IPS-20b (cell line): Measurements from ENCODE around the gene INSYN2B.

Source experiments
- H3K27ac ChIP-seq: one replicate; pipeline ENCODE4 v1.5.1; 2013; ENCODE audit warnings: low read length
- H3K27me3 ChIP-seq: 2 replicates; pipeline ENCODE4 v1.6.1; 2013; ENCODE audit warnings: mild to moderate bottlenecking, low read length, inconsistent platforms; ENCODE audit not compliant: insufficient read depth
- H3K36me3 ChIP-seq: 2 replicates; pipeline ENCODE4 v1.6.1; 2013; ENCODE audit warnings: low read depth, mild to moderate bottlenecking, inconsistent platforms, low read length, moderate library complexity; ENCODE audit not compliant: insufficient read depth
- H3K4me1 ChIP-seq: 2 replicates; pipeline ENCODE4 v1.6.1; 2013; ENCODE audit warnings: mild to moderate bottlenecking, control low read depth, inconsistent platforms, low read length, moderate library complexity; ENCODE audit not compliant: insufficient read depth
- H3K4me3 ChIP-seq: 2 replicates; pipeline ENCODE4 v1.5.1; 2013; ENCODE audit warnings: mild to moderate bottlenecking, low read length, inconsistent platforms
- H3K9ac ChIP-seq: 2 replicates; pipeline ENCODE4 v1.6.1; 2013; ENCODE audit warnings: low read depth, mild to moderate bottlenecking, inconsistent platforms, low read length, moderate library complexity
- H3K9me3 ChIP-seq: 2 replicates; pipeline ENCODE4 v1.6.1; 2013; ENCODE audit warnings: mild to moderate bottlenecking, low read depth, low read length, inconsistent platforms; ENCODE audit not compliant: insufficient read depth

The INSYN2B gene

GRCh38 chr5:169867347-169867746 lies 112.9 kb downstream of the INSYN2B start:
- H3K4me3 ChIP-seq = no peak overlapping the region
- H3K4me1 ChIP-seq = 0 out of 2 replicates have a peak, but pooled peaks cover 3% of the 10 kb centered on the region
- no peak overlapping the region for H3K9ac ChIP-seq
- H3K9me3 ChIP-seq = no peaks in the 10 kb centered on the region
- H3K27ac ChIP-seq = no peak overlapping the region
- H3K27me3 ChIP-seq = no peaks in the 10 kb centered on the region
- no peaks in the 10 kb centered on the region for H3K36me3 ChIP-seq

DNA sequence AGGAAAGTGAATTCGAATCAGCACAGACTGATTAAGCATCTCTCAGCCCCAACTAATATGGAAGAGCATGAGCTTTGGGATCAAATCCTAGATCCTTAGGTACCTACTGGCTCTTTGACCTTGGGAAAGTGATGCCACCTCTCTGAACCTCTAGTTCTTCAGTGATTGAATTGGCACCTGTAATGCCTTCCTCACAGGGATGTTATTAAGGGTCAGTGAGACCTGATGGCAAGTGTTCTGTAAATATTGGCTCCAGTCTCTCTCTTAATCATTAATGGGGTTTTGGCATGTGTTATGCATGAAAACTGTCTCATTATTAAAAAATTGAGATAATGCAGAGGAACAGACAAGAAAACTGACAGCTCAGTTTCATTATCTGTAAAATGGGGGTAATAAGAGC lies 115.8 kb downstream of the INSYN2B start:
- H3K4me1 ChIP-seq = 0 out of 2 replicates have a peak, but pooled peaks cover 3% of the 10 kb centered on the region
- H3K27ac ChIP-seq = no peak overlapping the region
- no peak overlapping the region for H3K4me3 ChIP-seq
- H3K36me3 ChIP-seq = no peaks in the 10 kb centered on the region
- no peak overlapping the region for H3K9ac ChIP-seq
- no peaks in the 10 kb centered on the region for H3K9me3 ChIP-seq
- no peaks in the 10 kb centered on the region for H3K27me3 ChIP-seq

- no peaks in the 10 kb centered on the region for H3K36me3 ChIP-seq
- no peak overlapping the region for H3K9ac ChIP-seq
- no peaks in the 10 kb centered on the region for H3K9me3 ChIP-seq
- H3K4me3 ChIP-seq = no peak overlapping the region
- H3K27ac ChIP-seq = no peak overlapping the region
- H3K27me3 ChIP-seq = no peaks in the 10 kb centered on the region
- no peaks in the 10 kb centered on the region for H3K4me1 ChIP-seq
These were observed 117.9 kb downstream of the INSYN2B start for GRCh38 chr5:169862391-169862811.

DNA sequence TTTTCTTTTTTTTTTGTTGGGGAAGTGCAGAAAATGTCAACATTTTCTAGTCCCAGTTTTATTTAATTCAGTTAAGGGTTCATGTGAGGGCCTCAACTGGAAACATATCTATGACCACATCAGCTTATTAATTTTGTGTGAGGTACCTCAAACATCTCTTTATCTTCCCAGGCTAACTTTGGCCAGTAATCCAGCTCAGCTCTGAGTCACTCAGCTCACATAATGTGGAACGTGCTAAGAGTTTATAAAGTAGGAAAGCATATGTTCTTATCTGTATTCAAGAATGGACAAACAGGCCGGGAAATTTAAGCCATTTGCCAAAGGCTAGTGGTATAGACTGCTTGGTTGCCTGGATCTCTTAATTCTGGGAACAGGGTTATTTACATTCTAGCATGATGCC lies 118.4 kb downstream of the INSYN2B start:
- H3K27me3 ChIP-seq = no peaks in the 10 kb centered on the region
- no peak overlapping the region for H3K4me3 ChIP-seq
- no peak overlapping the region for H3K9ac ChIP-seq
- no peak overlapping the region for H3K27ac ChIP-seq
- no peaks in the 10 kb centered on the region for H3K36me3 ChIP-seq
- no peaks in the 10 kb centered on the region for H3K9me3 ChIP-seq
- no peaks in the 10 kb centered on the region for H3K4me1 ChIP-seq

GRCh38 chr5:169861433-169861832 lies 118.9 kb downstream of the INSYN2B start:
- Histone ChIP-seq H3K4me1 (no peaks in the 10 kb centered on the region), H3K27ac (no peak overlapping the region), H3K36me3 (no peaks in the 10 kb centered on the region), H3K4me3 (no peak overlapping the region), H3K27me3 (no peaks in the 10 kb centered on the region), H3K9me3 (no peaks in the 10 kb centered on the region), H3K9ac (no peak overlapping the region)

- H3K9ac ChIP-seq = no peak overlapping the region
These were observed 119.7 kb downstream of the INSYN2B start for GRCh38 chr5:169860585-169860984.

GRCh38 chr5:169856571-169856970 lies 123.7 kb downstream of the INSYN2B start:
- no peak overlapping the region for H3K27ac ChIP-seq
- no peaks in the 10 kb centered on the region for H3K27me3 ChIP-seq
- no peak overlapping the region for H3K4me3 ChIP-seq
- H3K36me3 ChIP-seq = no peaks in the 10 kb centered on the region
- 0 out of 2 replicates have a peak, but pooled peaks cover 3% of the 10 kb centered on the region for H3K9me3 ChIP-seq
- no peaks in the 10 kb centered on the region for H3K4me1 ChIP-seq
- H3K9ac ChIP-seq = no peak overlapping the region

More at GRCh38 chr5:169860585-169860984, 119.7 kb downstream of the INSYN2B start:
- H3K4me1 ChIP-seq = no peaks in the 10 kb centered on the region
- H3K27me3 ChIP-seq = no peaks in the 10 kb centered on the region
- no peak overlapping the region for H3K27ac ChIP-seq
- no peaks in the 10 kb centered on the region for H3K36me3 ChIP-seq
- no peak overlapping the region for H3K4me3 ChIP-seq
- no peaks in the 10 kb centered on the region for H3K9me3 ChIP-seq

DNA sequence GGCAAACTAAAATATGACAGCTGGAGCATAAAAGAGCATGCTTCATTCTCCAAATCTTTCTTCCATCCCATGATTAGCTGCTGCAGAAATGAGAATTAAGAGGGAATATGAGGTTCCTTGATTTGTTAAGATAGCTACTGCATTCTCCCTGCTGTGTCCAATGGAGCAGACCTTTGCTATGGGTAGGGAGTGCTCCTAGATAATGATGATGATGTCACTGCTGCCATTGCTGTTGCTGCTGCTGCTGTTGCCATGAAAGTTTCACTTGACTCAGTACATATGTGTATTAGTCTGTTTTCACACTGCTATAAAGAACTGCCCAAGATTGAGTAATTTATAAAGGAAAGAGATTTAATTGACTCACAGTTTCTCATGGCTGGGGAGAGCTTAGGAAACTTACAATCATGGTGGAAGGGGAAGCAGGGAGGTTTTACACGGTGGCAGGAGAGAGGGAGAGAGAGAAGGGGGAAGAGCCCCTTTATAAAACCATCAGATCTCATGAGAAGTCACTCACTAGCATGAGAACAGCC lies 128.9 kb downstream of the INSYN2B start:
- Histone ChIP-seq H3K9me3 (peaks cover 14% of the 10 kb centered on the region), H3K4me1 (no peaks in the 10 kb centered on the region), H3K4me3 (no peak overlapping the region), H3K36me3 (no peaks in the 10 kb centered on the region), H3K9ac (no peak overlapping the region), H3K27ac (no peak overlapping the region), H3K27me3 (no peaks in the 10 kb centered on the region)

DNA sequence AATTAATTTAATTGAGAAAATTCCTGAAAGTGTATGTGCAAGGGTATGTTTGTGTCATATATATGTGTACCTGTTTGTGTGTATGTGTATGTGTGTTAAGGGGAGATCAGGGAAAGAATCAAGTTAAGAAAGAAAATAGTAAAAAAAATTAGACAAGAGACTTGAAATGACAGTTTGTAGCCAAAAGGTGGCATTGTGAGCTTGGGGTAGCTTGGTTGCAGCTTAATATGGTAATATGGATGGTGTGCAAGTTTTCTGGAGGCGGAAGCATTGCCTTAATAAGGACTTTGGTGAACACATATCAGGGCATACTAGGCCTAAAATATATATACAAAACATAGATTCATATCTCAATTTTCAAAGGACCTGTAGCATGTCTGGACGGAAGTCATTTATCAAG lies 129.9 kb downstream of the INSYN2B start:
- Histone ChIP-seq H3K9ac (no peak overlapping the region), H3K4me1 (no peaks in the 10 kb centered on the region), H3K27ac (no peak overlapping the region), H3K36me3 (no peaks in the 10 kb centered on the region), H3K4me3 (no peak overlapping the region), H3K9me3 (peaks cover 14% of the 10 kb centered on the region), H3K27me3 (no peaks in the 10 kb centered on the region)

GRCh38 chr5:169848792-169849191 lies 131.5 kb downstream of the INSYN2B start:
- no peaks in the 10 kb centered on the region for H3K4me1 ChIP-seq
- H3K27me3 ChIP-seq = no peaks in the 10 kb centered on the region
- no peaks in the 10 kb centered on the region for H3K36me3 ChIP-seq
- peaks cover 14% of the 10 kb centered on the region for H3K9me3 ChIP-seq
- no peak overlapping the region for H3K9ac ChIP-seq
- no peak overlapping the region for H3K4me3 ChIP-seq
- H3K27ac ChIP-seq = no peak overlapping the region

DNA sequence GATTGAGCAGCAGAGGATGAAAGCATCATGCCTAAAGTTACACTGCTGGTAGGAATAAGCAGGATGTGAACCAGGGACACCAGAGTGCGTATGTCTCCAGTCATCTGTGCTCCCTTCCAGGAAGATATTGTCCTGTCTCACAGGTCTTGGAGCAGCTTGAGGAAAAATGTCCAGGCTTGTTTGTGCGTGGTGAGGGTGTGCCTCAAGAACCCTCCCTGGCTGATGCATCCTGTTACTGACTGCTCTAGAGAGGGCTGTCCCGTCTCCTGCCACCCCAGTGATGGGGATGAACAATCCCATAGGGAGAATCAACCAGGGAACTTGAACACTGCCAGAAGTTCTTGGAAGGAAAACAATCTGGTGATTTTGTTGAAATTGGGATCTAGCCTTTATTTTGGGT lies 132.0 kb downstream of the INSYN2B start:
- no peaks in the 10 kb centered on the region for H3K36me3 ChIP-seq
- H3K27ac ChIP-seq = no peak overlapping the region
- H3K4me1 ChIP-seq = no peaks in the 10 kb centered on the region
- H3K27me3 ChIP-seq = no peaks in the 10 kb centered on the region
- H3K9me3 ChIP-seq = peaks cover 14% of the 10 kb centered on the region
- no peak overlapping the region for H3K9ac ChIP-seq
- H3K4me3 ChIP-seq = no peak overlapping the region

DNA sequence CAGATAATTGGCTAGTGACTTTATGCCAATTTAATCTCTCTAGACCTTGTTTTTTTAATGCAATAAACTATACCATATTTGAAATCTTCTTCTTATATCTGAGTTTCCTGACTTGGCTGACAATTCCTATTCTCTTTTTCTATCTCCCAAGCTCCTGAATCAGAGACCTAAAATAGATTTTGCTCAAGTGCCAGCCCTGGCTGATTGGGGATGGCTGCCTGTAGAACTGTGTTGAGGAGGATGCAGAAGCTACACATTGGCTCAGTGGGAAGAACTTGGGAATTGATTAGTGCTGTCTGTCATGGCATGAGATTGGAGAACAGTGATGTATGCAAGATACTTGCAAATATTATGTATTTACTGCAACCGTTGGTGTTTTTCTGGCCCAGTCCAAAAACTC lies 132.8 kb downstream of the INSYN2B start:
- H3K9me3 ChIP-seq = peaks cover 14% of the 10 kb centered on the region
- H3K9ac ChIP-seq = no peak overlapping the region
- no peak overlapping the region for H3K4me3 ChIP-seq
- H3K27me3 ChIP-seq = no peaks in the 10 kb centered on the region
- no peaks in the 10 kb centered on the region for H3K4me1 ChIP-seq
- H3K36me3 ChIP-seq = no peaks in the 10 kb centered on the region
- no peak overlapping the region for H3K27ac ChIP-seq
